Astrocyte of the cerebellum (primary cell): Measurements from ENCODE around the gene AKT1S1.

ENCODE experiments used
- DNase-seq: peaks from one replicate; pipeline ENCODE4 v3.0.0-alpha.2; 2011; ENCODE audit warnings: low read depth
- H3K4me3 ChIP-seq: 2 replicates; pipeline ENCODE4 v1.5.1; 2011; ENCODE audit warnings: mild to moderate bottlenecking, low read depth, low read length, moderate library complexity
- in situ Hi-C: cut with HindIII; loops from 2 replicates; pipeline ENCODE4 v1.10.0; 2017; ENCODE audit warnings: low sequenced_read_pairs
- TF ChIP-seq, protein P1 (sequence below): IDR thresholded peaks from 2 replicates; pipeline ENCODE4 v1.5.1; 2012; ENCODE audit warnings: low read length, low read depth, moderate library complexity, mild to moderate bottlenecking; ENCODE audit errors: missing control alignments

AKT1S1 gene

DNA sequence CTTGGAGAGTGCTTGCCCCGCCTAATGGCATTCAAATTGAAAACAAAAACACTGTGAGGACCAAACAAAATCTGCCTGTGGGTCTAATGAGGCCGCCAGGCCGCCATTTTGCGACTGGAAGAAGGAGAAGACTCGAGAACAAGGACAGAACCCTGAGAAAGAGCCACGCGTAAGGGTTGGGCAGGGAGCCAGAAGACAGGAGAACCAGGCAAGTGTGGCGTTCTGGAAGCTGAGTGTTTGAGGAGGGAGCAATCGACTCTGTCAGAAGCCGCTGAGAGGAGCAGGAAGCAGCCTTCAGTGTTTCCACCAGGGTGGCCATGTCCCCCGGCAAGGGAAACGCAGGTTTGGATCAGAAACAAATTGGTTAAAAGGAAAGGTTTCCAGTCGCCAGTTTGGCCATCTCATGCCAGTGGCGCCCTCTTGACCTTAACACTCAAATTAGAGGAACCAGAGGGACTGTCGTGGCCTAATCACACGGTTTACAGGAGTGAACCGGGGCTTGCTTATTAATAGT, 36.4 kb downstream of the AKT1S1 start:
- TF ChIP-seq, protein P1, sequence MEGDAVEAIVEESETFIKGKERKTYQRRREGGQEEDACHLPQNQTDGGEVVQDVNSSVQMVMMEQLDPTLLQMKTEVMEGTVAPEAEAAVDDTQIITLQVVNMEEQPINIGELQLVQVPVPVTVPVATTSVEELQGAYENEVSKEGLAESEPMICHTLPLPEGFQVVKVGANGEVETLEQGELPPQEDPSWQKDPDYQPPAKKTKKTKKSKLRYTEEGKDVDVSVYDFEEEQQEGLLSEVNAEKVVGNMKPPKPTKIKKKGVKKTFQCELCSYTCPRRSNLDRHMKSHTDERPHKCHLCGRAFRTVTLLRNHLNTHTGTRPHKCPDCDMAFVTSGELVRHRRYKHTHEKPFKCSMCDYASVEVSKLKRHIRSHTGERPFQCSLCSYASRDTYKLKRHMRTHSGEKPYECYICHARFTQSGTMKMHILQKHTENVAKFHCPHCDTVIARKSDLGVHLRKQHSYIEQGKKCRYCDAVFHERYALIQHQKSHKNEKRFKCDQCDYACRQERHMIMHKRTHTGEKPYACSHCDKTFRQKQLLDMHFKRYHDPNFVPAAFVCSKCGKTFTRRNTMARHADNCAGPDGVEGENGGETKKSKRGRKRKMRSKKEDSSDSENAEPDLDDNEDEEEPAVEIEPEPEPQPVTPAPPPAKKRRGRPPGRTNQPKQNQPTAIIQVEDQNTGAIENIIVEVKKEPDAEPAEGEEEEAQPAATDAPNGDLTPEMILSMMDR = no peak
- no peak overlapping the region for H3K4me3 ChIP-seq
- in situ Hi-C loops = no loop called here
- no peak for DNase-seq

DNA sequence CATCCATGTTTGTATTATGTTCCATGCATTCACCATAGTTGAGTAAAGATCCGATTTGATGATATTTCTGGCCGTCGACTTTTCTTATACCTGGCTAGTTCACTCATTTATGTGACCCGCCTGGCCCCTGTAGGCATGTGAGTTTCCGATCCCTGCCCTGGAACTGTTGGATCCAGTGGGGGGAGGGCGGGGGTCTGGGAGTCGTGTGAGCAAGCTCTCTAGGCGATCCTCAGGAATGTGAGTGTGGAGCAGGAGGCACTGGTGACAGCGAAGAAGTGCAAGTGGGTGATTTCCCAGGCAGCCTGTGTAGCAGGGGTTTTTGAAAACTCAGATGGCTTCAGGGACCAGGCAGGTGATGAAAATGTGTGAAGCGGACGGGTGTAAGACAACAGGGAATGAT, 36.8 kb downstream of the AKT1S1 start:
- TF ChIP-seq, protein P1 = no peak
- in situ Hi-C loops = no loop called here
- H3K4me3 ChIP-seq = no peak overlapping the region
- DNase-seq = no peak

DNA sequence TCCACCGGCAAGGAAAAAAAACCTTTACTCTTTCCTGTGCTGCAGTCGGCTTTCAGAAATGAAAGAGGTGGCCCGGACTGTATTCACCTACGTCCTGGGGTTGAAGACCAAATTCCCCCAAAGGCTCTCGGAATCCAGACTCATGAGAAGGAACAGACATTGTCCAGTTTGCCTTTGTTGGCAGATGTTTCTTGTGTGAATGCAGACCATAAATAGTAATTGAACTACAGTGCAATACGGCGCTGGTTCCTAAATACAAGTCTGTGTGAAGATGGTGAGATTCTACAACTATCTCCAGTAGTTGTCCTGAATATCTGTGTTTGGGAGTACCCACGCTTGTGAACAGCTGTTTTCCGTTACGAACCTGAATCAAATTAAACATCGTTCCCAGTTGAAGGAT, 37.4 kb downstream of the AKT1S1 start:
- H3K4me3 ChIP-seq = no peak overlapping the region
- DNase-seq = no peak
- TF ChIP-seq, protein P1 = no peak
- in situ Hi-C loops = no loop called here

DNA sequence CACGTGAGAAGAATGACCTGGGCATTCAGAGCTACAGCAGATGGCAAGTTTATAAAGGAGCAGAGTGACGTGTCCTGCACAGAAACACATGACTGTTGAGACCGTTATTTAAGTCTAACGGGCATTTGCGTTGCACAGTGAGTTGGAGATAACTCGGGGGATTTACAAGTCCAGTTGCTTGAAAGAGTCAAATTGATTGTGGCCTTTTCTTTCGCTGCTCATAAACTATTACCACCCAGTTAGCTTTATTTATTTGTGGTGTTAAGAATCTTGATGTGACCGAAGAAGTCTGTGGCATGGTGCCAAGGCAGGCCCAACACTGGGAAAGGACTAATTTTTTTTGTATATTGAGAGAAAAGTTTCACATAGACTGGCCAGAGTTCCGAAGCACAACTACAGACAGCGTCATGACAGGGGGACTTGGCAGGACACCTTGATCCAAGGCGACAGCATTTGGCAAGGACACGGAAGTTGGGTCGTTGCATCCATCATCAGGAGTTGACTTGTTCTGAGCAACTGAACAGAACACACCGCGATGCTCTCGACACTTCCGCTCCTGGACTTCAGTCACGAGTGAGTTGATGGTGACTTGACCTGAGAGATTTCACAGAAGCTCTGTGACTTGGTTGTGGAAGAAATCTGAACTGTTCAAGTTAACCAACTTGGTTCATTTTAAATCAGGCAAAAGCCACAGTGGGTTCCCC, 38.1 kb downstream of the AKT1S1 start:
- no peak overlapping the region for H3K4me3 ChIP-seq
- no peak for DNase-seq
- TF ChIP-seq, protein P1 = no peak
- in situ Hi-C loops = no loop called here

DNA sequence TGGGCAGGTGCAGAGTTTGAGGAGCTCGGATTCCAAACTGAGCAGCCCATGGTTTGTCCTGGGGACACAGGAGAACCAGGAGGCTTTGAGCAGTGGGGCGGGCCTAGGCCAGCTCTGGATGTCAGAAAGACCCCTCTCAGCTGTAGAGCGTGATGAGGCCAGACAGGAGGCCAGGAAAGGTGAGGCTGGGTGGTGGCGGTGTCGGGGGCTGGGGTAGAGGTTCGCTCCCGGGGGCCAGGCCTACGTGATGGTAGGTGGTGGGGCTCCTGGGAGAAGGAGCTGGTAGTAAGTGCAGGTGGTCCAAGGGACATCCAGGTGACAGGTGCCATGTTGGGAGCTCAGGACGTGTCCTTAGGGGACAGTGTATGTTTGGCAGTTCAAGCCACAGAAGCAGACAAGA, 39.7 kb downstream of the AKT1S1 start:
- DNase-seq = no peak
- no peak overlapping the region for H3K4me3 ChIP-seq
- TF ChIP-seq, protein P1 = no peak
- in situ Hi-C loops = no loop called here

DNA sequence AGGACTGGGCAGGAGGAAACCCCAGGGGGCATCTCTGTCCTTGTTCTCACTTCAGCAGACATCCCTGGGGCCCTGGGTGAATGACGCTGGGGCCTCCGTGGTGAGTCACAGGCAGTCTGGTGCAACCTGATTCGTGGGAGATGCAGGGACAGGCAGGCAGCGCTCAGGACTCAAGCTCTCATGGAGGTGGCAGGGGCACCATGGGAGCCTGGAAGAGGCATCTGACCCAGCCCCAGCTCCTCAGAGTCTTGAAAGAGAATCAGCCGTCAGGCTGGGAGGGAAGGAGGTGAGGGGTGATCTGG, 40.2 kb downstream of the AKT1S1 start:
- no peak for DNase-seq
- no peak overlapping the region for H3K4me3 ChIP-seq
- TF ChIP-seq, protein P1 = no peak
- in situ Hi-C loops = no loop called here
